Neural cell (in vitro differentiated cells): ENCODE results near the gene LPIN2. TPM values are rescaled to one million over a fixed set of nuclear protein-coding genes. Genes with fewer than 3 reads are reported as not detected.

Experiments
- H2AFZ ChIP-seq: fragments of 200-600, 300-800 bp; sonication (generic), shearing (Covaris generic); 2 replicates; pipeline ENCODE4 v1.6.0; 2014; ENCODE audit warnings: low read depth, mild to moderate bottlenecking, antibody characterized with exemption, low read length, moderate library complexity
- H3F3A ChIP-seq: fragments of 200-600 bp; shearing (Covaris generic); 2 replicates; pipeline ENCODE4 v1.6.1; 2016; ENCODE audit warnings: mild to moderate bottlenecking, moderate library complexity, mixed read lengths, antibody characterized with exemption, low read length; ENCODE audit not compliant: insufficient read depth, poor library complexity, severe bottlenecking
- H3K27ac ChIP-seq: fragments of 200-600, 300-800 bp; sonication (generic), shearing (Covaris generic); 2 replicates; pipeline ENCODE4 v1.5.1; 2014; ENCODE audit warnings: mild to moderate bottlenecking, low read length, moderate library complexity
- H3K27me3 ChIP-seq: fragments of 300-800, 200-600 bp; sonication (generic), shearing (Covaris generic); 2 replicates; pipeline ENCODE4 v1.6.0; 2014; ENCODE audit warnings: mild to moderate bottlenecking, low read depth, low read length, moderate library complexity; ENCODE audit not compliant: insufficient read depth
- H3K36me3 ChIP-seq: fragments of 300-800, 200-600 bp; sonication (generic), shearing (Covaris generic); 2 replicates; pipeline ENCODE4 v1.5.1; 2014; ENCODE audit warnings: mild to moderate bottlenecking, antibody characterized with exemption, low read length, moderate library complexity; ENCODE audit not compliant: insufficient read depth
- H3K4me2 ChIP-seq: fragments of 300-800, 200-600 bp; sonication (generic), shearing (Covaris generic); 2 replicates; pipeline ENCODE4 v1.6.0; 2014; ENCODE audit warnings: mild to moderate bottlenecking, low read length
- H3K4me3 ChIP-seq: fragments of 300-800, 200-600 bp; sonication (generic), shearing (Covaris generic); 2 replicates; pipeline ENCODE4 v1.5.1; 2014; ENCODE audit warnings: mild to moderate bottlenecking, low read length, moderate library complexity
- H3K79me2 ChIP-seq: fragments of 200-600 bp; shearing (Covaris generic); replicated peaks from 2 replicates; pipeline ENCODE4 v1.6.0; 2014; ENCODE audit warnings: mild to moderate bottlenecking, low read length, moderate library complexity; ENCODE audit not compliant: insufficient read depth
- H3K9ac ChIP-seq: fragments of 300-800, 200-600 bp; sonication (generic), shearing (Covaris generic); 2 replicates; pipeline ENCODE4 v1.6.1; 2016; ENCODE audit warnings: mild to moderate bottlenecking, low read length, mixed read lengths
- H3K9me2 ChIP-seq: fragments of 200-600 bp; shearing (Covaris generic); 2 replicates; pipeline ENCODE4 v1.6.1; 2016; ENCODE audit warnings: mild to moderate bottlenecking, low read length, mixed read lengths; ENCODE audit not compliant: insufficient read depth
- H3K9me3 ChIP-seq: fragments of 200-600, 300-800 bp; sonication (generic), shearing (Covaris generic); 2 replicates; pipeline ENCODE4 v1.6.1; 2016; ENCODE audit warnings: mild to moderate bottlenecking, mixed run types, low read length, moderate library complexity, mixed read lengths
- H4K20me1 ChIP-seq: fragments of 200-600 bp; shearing (Covaris generic); 2 replicates; pipeline ENCODE4 v1.6.1; 2016; ENCODE audit warnings: mild to moderate bottlenecking, mixed run types; ENCODE audit not compliant: insufficient read depth
- CTCF ChIP-seq: fragments of 450-650 bp; IDR thresholded peaks from 2 replicates; pipeline ENCODE4 v1.5.1; 2014; ENCODE audit warnings: antibody characterized with exemption, mild to moderate bottlenecking, moderate library complexity; ENCODE audit not compliant: poor library complexity, severe bottlenecking
- EP300 ChIP-seq: fragments of 450-650 bp; conservative IDR thresholded peaks from 2 replicates; pipeline ENCODE4 v1.6.1; 2014; ENCODE audit warnings: antibody characterized with exemption, mild to moderate bottlenecking, moderate library complexity; ENCODE audit not compliant: poor library complexity, severe bottlenecking
- EZH2 ChIP-seq: fragments of 200-600, 300-800 bp; shearing (Covaris generic), sonication (generic); IDR thresholded peaks from 2 replicates; pipeline ENCODE4 v1.6.1; 2014; ENCODE audit warnings: antibody characterized with exemption, low read length, borderline replicate concordance, mild to moderate bottlenecking; ENCODE audit not compliant: insufficient read depth, poor library complexity, severe bottlenecking
- MXI1 ChIP-seq: fragments of 450-650 bp; conservative IDR thresholded peaks from 2 replicates; pipeline ENCODE4 v1.6.1; 2014; ENCODE audit warnings: antibody characterized with exemption, mild to moderate bottlenecking; ENCODE audit not compliant: poor library complexity, severe bottlenecking
- REST ChIP-seq: IDR thresholded peaks from 2 replicates; pipeline ENCODE4 v1.6.1; 2012; ENCODE audit warnings: borderline replicate concordance
- polyA plus RNA-seq: library from polyadenylated mRNA; depleted of rRNA; stranded (reverse); fragments of >200 nt; gene quantifications from 2 replicates; pipeline ENCODE4 v1.2.3, GENCODE V29; 2014

Gene LPIN2
- polyA plus RNA-seq, 1 donor from 2014 or later, result 14.4 TPM

- H3K79me2 ChIP-seq, result no peaks in the 10 kb centered on the region
- no peak overlapping the region for H3K9ac ChIP-seq
- no peaks in the 10 kb centered on the region for H3K36me3 ChIP-seq
These were observed 41.0 kb downstream of the LPIN2 start for GRCh38 chr18:2971741-2972552.

More at GRCh38 chr18:2971741-2972552, 41.0 kb downstream of the LPIN2 start:
- H2AFZ ChIP-seq, result no peak overlapping the region
- H3F3A ChIP-seq, result no peaks in the 10 kb centered on the region
- no peaks in the 10 kb centered on the region for H4K20me1 ChIP-seq
- no peak overlapping the region for H3K4me3 ChIP-seq
- H3K4me2 ChIP-seq, result no peak overlapping the region
- H3K27ac ChIP-seq, result no peak overlapping the region
- TF ChIP-seq MXI1 (no peak), REST (no peak), EZH2 (no peak), EP300 (no peak), CTCF (no peak)
- no peaks in the 10 kb centered on the region for H3K9me3 ChIP-seq
- H3K27me3 ChIP-seq, result no peaks in the 10 kb centered on the region
- no peaks in the 10 kb centered on the region for H3K9me2 ChIP-seq
